DND-41 (cell line): Measurements from ENCODE around the gene DDC.

ENCODE experiments used
- ATAC-seq: fragments of 200-7000 bp; cut with Tn5 transposase; 3 replicates; pipeline ENCODE4 v1.9.1; 2021; ENCODE audit warnings: low read depth; ENCODE audit not compliant: insufficient read depth
- DNase-seq: peaks from one replicate; pipeline ENCODE4 v3.0.0-alpha.2; 2020
- H2AFZ ChIP-seq: 2 replicates; pipeline ENCODE4 v1.6.0; 2012; ENCODE audit warnings: low read depth, low read length
- H3K27ac ChIP-seq: 2 replicates; pipeline ENCODE4 v1.5.1; 2012; ENCODE audit warnings: low read length, inconsistent platforms
- H3K27me3 ChIP-seq: fragments of 200-600 bp; sonication (generic); 2 replicates; pipeline ENCODE4 v1.6.0; 2012; ENCODE audit warnings: low read length, mild to moderate bottlenecking, inconsistent platforms; ENCODE audit not compliant: insufficient read depth, poor library complexity
- H3K36me3 ChIP-seq: 2 replicates; pipeline ENCODE4 v1.5.1; 2012; ENCODE audit warnings: low read length, inconsistent platforms; ENCODE audit not compliant: insufficient read depth
- H3K4me1 ChIP-seq: 2 replicates; pipeline ENCODE4 v1.5.1; 2012; ENCODE audit warnings: mild to moderate bottlenecking, low read length; ENCODE audit not compliant: insufficient read depth
- H3K4me2 ChIP-seq: 2 replicates; pipeline ENCODE4 v1.6.0; 2012; ENCODE audit warnings: mild to moderate bottlenecking, moderate library complexity, low read length, inconsistent platforms; ENCODE audit not compliant: insufficient read depth
- H3K4me3 ChIP-seq, 2 experiments: fragments of 200-600 bp in 1 of 2; shearing (Covaris generic) in 1 of 2; 2 replicates each; pipeline ENCODE4 v1.5.1; 2012 to 2016; ENCODE audit warnings: inconsistent platforms in 2 of 2, low read length in 2 of 2, mild to moderate bottlenecking in 2 of 2, low read depth in 1 of 2, moderate library complexity in 1 of 2
- H3K79me2 ChIP-seq: 2 replicates; pipeline ENCODE4 v1.6.0; 2012; ENCODE audit warnings: low read length, inconsistent platforms; ENCODE audit not compliant: insufficient read depth
- H3K9ac ChIP-seq: 2 replicates; pipeline ENCODE4 v1.6.0; 2012; ENCODE audit warnings: low read depth, mild to moderate bottlenecking, inconsistent platforms, low read length, moderate library complexity
- H3K9me3 ChIP-seq: 2 replicates; pipeline ENCODE4 v1.5.1; 2012; ENCODE audit warnings: low read length, moderate library complexity, mild to moderate bottlenecking, inconsistent platforms; ENCODE audit not compliant: insufficient read depth, severe bottlenecking
- H4K20me1 ChIP-seq: 2 replicates; pipeline ENCODE4 v1.6.0; 2012; ENCODE audit warnings: low read length; ENCODE audit not compliant: insufficient read depth
- CTCF ChIP-seq: IDR thresholded peaks from 2 replicates; pipeline ENCODE4 v1.5.1; 2012; ENCODE audit warnings: borderline replicate concordance, low read length, moderate library complexity, mild to moderate bottlenecking; ENCODE audit not compliant: poor library complexity, severe bottlenecking; ENCODE audit errors: extremely low read depth
- EZH2 ChIP-seq: IDR thresholded peaks from 3 replicates; pipeline ENCODE4 v1.6.1; 2012; ENCODE audit warnings: borderline replicate concordance, low read depth, mild to moderate bottlenecking, moderate library complexity, low read length, inconsistent platforms; ENCODE audit not compliant: severe bottlenecking

DDC gene

GRCh38 chr7:50486512-50486911, 78.7 kb downstream of the DDC start:
- no peak overlapping the region for H2AFZ ChIP-seq
- ATAC-seq: no peak

GRCh38 chr7:50481867-50482266, 83.3 kb downstream of the DDC start:
- no peak for ATAC-seq
- Histone ChIP-seq H4K20me1 (no peaks in the 10 kb centered on the region), H3K79me2 (no peaks in the 10 kb centered on the region), H3K9ac (no peak overlapping the region), H3K4me3 (no peak overlapping the region), H3K9me3 (no peaks in the 10 kb centered on the region), H3K4me2 (no peak overlapping the region), H3K27ac (no peak overlapping the region), H3K27me3 (peaks cover 16% of the 10 kb centered on the region), H3K36me3 (no peaks in the 10 kb centered on the region), H3K4me1 (no peaks in the 10 kb centered on the region), H2AFZ (no peak overlapping the region)
- DNase-seq: no peak
- TF ChIP-seq EZH2 (no peak), CTCF (peak; percentile 19)

More at GRCh38 chr7:50486512-50486911, 78.7 kb downstream of the DDC start:
- Histone ChIP-seq H3K27me3 (peaks cover 3% of the 10 kb centered on the region), H4K20me1 (no peaks in the 10 kb centered on the region), H3K36me3 (no peaks in the 10 kb centered on the region), H3K27ac (no peak overlapping the region), H3K79me2 (no peaks in the 10 kb centered on the region), H3K4me2 (no peak overlapping the region), H3K9me3 (peaks cover 12% of the 10 kb centered on the region), H3K4me3 (no peak overlapping the region), H3K9ac (no peak overlapping the region), H3K4me1 (no peaks in the 10 kb centered on the region)
- TF ChIP-seq EZH2: no peak
- TF ChIP-seq CTCF: no peak
- DNase-seq: no peak

- Histone ChIP-seq H3K79me2 (no peaks in the 10 kb centered on the region), H4K20me1 (no peaks in the 10 kb centered on the region), H3K27me3 (peaks cover 15% of the 10 kb centered on the region), H2AFZ (no peak overlapping the region), H3K36me3 (no peaks in the 10 kb centered on the region), H3K27ac (no peak overlapping the region), H3K4me1 (no peaks in the 10 kb centered on the region), H3K9me3 (no peaks in the 10 kb centered on the region), H3K4me3 (no peak overlapping the region), H3K4me2 (no peak overlapping the region), H3K9ac (no peak overlapping the region)
- TF ChIP-seq EZH2: no peak
- no peak for TF ChIP-seq CTCF
- no peak for DNase-seq
- ATAC-seq: no peak
Measured at GRCh38 chr7:50480797-50481196, 84.4 kb downstream of the DDC start.
